Ovary (tissue), 3 donors: ENCODE data around the gene BFSP2.

Experiments
- EP300 ChIP-seq: sonication (generic); formaldehyde crosslinking; IDR thresholded peaks from one replicate; pipeline ENCODE4 v1.6.1; 2017; ENCODE audit warnings: antibody characterized with exemption
- POLR2A ChIP-seq: fragments of 450-650 bp; IDR thresholded peaks from one replicate; pipeline ENCODE4 v1.6.1; 2017; ENCODE audit warnings: antibody characterized with exemption, mild to moderate bottlenecking, moderate library complexity
- TF ChIP-seq, protein P1 (sequence below), 3 donors: fragments of 450-650 bp in 2 of 3; fragments of 200-600 bp in 1 of 3; IDR thresholded peaks; one replicate each; pipeline versions ENCODE4 v1.5.1 to v1.8.0; 2016 to 2022; ENCODE audit warnings: antibody characterized with exemption in 3 of 3, mild to moderate bottlenecking in 1 of 3
- donor health status: DM: no; HTN: no; CAD: no.

DNA sequence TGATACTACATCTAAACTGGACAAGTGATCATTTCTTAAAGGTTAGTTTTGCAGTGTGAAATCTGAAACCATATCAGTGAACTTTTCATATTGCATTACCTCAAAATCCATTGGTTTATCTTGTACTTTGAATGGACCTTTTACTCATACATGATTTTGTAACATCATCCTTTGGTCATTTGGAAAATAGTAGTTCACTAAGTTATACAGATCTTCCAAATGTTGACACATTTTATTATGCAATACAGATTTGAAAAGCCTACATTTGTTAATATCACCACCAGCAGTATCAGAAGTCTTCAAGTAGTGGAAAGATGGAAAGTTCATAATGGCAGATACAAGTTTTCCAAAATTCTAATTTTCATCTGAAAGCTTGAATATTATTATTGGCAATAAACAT, 109.6 kb downstream of the BFSP2 start:
- TF ChIP-seq POLR2A (no peak), EP300 (no peak)
- TF ChIP-seq, protein P1, sequence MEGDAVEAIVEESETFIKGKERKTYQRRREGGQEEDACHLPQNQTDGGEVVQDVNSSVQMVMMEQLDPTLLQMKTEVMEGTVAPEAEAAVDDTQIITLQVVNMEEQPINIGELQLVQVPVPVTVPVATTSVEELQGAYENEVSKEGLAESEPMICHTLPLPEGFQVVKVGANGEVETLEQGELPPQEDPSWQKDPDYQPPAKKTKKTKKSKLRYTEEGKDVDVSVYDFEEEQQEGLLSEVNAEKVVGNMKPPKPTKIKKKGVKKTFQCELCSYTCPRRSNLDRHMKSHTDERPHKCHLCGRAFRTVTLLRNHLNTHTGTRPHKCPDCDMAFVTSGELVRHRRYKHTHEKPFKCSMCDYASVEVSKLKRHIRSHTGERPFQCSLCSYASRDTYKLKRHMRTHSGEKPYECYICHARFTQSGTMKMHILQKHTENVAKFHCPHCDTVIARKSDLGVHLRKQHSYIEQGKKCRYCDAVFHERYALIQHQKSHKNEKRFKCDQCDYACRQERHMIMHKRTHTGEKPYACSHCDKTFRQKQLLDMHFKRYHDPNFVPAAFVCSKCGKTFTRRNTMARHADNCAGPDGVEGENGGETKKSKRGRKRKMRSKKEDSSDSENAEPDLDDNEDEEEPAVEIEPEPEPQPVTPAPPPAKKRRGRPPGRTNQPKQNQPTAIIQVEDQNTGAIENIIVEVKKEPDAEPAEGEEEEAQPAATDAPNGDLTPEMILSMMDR (IDR thresholded peaks at IDR 0.05): no peak
